Mesenteric fat pad (tissue), 1 donor: Measurements from ENCODE around the gene CTSL. TPM values are rescaled to one million over a fixed set of nuclear protein-coding genes. Genes with fewer than 3 reads are reported as not detected.

Source experiments
- DNase-seq: peaks from one replicate; pipeline ENCODE4 v3.0.0-alpha.2; 2020; ENCODE audit warnings: low spot score
- long read RNA-seq: library from polyadenylated mRNA; unstranded; transcript quantifications from one replicate; pipeline ENCODE4 v2.0.0, GENCODE V29; 2020
- total RNA-seq: library from RNA; stranded (reverse); fragmentation: NEBNext Ultra II Directional; extraction: Animal tissue kit (Norgen Biotek cat#: 25700); gene quantifications from one replicate; pipeline ENCODE4 v1.2.1, GENCODE V29; 2021
- donor health status: DM: yes; HTN: yes; CAD: no.

Gene CTSL
- total RNA-seq = 729 TPM
- long read RNA-seq, transcript CTSL-203 (8 exons, 2,177 nt) = minor isoform, 383 of 1,262 reads
- long read RNA-seq, transcript CTSL-201 (8 exons, 1,436 nt) = major isoform, 634 of 1,262 reads
- long read RNA-seq, partial matches to known transcripts = 25 of 1,262 reads
- long read RNA-seq, other reads (novel, unspliced or antisense) = 220 of 1,262 reads

DNA sequence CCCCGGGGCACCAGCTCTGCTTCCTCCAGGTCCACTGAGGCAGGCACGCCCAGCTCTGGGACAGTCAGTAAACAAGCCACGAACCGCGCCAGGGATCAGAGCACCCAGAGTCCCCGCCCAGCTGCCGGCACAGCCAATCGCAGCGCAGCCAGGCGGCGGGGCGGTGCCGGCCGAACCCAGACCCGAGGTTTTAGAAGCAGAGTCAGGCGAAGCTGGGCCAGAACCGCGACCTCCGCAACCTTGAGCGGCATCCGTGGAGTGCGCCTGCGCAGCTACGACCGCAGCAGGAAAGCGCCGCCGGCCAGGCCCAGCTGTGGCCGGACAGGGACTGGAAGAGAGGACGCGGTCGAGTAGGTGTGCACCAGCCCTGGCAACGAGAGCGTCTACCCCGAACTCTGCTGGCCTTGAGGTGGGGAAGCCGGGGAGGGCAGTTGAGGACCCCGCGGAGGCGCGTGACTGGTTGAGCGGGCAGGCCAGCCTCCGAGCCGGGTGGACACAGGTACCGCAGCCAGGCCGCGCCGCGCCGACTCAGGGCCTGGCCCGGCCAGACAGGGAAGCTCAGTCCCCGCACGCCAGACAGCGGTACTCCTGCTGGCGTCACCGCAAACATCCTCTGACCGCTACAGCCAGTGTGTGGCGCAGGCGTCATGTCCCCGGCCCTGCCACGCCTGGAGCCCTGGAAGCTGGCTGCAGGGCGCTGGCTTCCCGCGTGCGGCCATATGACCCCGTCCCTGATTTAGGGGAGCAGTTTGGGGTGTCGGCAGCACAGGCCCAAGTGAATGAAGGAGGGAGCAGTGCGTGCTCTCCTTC, at the start of gene CTSL:
Gene CTSL, plus strand, starts transcription at position 220 of the 810 bp plus-strand sequence. CDS start 1,485 bp downstream, outside the sequence.
- DNase-seq = peak; percentile 96

DNA sequence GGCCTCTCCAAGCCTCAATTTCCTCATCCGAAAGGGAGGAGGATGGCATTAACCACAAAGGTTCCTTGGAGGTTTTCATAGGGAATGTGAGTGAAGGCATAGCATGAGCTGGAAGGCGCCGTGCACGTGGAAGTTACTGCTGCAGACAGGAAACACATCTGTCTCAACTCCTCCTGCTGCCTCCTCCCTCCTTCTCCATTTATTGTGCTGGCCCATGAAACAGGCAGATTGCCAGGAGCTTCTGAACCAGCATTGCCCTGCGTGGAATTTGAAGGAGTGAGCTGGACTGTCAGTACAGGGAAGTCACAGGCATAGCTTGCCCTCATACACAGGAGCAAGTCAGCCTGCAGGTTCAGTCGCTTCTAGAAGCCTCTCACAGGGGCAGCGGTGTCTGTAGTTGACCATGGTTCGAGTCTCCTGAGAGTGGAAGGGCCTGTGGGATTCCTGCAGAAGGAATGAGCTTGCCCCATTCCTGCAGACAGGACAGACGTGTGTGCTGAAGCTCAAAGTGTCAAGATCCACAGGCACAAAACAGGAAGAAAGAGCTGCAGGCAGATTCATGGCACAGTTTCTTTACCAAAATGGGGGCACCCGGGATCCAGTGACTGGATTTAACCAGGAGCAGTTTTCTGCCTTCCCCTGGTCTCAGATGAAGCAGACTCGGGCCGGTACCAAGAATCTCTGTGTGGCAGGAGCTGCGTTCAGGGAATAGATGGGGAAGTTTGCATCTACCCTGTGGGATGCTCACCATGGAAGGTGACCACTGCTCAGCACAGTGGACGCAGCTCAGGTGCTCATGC, 48.7 kb upstream of the CTSL start:
- peak; percentile 82 for DNase-seq

DNA sequence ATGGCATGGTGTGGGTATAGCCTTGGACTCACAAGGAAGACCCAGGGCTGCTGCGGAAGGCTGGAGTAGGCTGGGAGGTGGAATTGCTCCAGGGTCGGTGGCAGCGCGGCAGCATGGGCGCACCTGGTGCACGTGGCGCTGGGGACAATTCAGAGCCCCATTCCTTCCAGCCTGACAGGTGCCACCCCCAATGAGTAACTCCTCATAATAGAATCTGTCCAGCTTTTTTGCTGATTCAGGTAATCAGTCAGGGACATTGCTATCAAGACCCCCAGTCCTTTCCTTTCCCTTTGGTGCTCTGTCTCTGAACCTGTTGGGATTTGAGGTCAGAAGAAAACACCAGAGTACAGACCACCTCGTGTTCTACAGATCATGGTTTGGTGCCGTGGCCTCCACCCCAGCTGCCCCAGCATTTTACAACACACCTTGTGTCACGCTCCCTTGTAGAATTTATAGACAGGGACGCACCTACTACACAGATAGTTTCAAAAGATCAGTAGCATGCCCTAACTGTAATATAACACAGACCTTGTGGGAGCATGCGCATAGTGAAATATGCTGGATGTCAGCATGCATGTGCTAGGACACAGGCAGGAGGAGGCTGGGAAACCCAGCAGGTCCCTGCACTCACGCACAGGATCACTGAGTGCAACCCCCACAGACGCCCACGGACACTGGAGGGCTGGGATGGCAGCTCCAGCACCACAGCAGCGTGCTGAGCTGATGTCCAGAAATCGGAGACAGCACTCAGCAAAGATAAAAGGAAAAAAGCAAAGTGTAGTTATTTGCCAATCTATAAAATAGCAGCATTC, 47.9 kb upstream of the CTSL start:
- peak; percentile 87 for DNase-seq

DNA sequence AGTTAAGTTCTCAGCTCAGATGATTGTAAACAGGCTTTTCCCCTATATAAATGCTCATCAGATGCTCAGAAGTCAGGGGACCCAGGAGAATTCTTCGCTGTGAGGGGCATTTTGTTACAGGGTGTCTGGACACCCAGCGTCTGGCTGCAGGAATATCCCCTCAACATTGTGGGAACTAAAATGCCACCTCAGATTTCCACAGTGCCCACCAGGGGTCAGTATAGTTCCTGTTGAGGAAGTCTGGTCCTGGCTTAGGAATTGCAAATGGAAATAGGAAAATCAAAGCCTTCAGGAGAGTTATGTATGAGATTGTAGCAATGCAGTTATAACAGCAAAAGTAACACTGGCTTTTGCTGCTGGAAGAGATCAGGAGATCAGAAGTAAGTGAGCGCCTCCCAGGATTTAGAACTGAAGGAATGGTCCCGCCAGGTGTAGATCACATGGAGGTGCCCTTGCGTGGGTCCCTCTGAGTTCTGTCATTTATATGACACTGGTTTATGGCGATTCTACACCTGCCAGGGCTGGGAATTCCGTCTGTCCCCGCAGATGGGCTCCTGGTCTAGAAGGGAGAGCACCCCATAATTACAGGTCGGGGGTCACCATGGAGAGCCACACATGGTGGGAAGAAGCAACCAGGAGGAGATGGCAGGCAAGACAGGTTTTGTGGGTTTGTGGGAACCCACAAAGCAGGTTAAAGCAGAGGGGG, 47.1 kb upstream of the CTSL start:
- DNase-seq = peak; percentile 28

DNA sequence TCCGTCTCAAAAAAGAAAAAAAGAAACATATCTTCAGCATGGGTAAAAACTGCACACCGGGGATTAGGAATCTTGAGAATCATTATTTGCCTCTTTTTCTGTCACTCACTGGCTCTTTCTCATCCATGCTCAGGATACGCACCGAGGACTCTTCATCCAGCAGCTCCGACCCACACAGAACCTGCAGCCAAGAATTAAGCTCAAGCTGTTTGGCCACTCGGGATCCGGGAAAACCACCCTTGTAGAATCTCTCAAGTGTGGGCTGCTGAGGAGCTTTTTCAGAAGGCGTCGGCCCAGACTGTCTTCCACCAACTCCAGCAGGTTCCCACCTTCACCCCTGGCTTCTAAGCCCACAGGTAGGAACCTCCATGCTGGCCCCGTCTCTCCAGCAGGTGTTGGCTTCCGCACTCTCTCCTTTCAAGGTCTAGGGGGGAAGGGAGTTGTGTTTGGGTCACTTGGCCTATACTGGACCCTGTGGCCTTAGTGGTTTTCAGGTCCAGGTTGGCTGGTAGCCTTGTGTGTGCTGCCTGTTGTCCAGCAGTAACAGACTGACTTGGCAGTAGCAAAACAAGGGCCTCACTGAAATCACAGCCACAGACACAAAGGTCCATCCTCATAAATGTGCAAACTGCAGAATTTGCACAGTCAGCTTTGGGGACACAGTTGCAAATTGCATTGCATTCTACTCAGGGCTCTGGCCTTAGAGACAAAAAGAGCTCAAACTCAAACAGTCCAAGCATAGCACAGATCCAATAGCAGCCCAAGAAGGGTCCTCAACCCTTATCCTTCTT, 44.5 kb upstream of the CTSL start:
- peak; percentile 86 for DNase-seq

DNA sequence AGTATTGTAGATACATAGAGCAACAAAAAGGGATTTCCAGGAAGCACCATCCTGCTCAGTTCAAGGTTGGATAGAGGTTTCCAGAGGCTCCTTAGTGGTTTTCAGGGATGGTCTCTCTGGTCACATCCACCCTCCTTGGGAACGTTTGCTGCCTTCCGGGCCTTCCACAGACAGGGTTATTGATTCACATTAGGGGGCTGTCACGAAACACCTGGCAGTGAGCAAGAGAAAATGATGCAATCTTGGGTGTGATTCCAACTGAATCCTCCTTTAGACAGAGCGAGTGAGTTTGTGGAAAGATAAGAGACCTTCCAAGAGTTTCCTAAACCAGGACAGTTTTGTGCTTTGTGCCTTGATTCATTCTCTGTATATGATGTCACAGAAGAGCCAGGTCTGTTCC, 43.8 kb upstream of the CTSL start:
- peak; percentile 22 for DNase-seq

DNA sequence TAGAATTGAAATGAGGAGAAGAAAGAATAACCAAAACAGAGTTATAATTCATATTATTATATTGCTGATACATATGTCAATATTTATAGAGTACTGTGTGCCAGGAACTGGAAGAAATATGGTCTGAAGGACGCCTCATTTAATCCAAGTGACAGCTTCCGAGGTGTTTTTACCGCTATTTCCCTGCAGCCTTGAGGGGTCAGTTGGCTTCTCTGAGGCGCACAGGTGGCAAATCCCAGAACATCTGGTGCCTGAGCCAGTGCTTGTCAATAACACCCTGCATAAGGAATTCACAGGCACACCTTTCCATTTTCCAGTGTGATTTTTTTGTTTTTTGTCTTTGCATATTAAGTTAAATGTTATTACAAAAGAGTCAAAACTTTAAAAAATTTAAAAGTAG, 43.3 kb upstream of the CTSL start:
- no peak for DNase-seq

DNA sequence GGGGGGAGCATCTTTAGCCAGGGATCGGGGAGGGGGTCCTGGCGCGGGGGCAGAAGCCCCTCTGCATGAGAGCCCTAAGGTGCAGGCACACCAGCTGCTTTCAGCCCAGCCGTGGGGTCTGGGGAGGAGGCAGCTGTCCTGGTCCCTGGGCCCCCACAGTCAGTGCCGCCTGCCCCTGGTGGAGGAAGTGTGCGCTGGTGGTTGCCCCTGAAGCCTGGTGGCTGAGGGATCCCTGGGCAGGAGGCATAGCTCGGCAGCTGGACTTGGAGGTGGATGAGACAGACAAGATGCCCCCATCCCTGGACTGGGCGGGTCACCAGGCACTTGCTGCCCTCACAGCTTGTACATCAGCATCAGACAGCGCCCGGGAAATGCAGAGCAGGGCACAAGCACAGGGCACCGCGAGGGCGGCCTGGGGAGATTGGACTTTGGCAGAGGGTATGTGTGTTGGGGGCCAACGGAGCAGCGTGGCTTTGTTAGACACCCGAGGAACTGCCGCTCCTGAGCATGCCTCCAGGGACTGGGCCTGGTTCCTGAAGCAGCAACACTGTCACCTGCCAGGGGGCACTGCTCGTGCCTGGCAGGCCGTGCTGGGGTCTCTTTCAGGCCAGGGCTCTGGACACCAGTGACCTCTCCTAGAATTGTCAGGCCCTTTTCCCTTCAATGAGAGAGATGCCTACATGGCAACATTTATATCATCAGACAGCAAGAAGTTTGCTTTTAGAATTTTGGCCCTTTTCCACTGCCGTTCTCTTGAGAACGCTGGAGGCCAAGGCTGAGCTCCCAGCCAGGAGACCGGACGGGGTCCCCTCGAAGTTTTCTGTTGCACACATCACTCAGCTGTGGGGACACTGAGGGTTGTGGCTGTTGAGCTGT, 41.9 kb upstream of the CTSL start:
- peak; percentile 85 for DNase-seq

DNA sequence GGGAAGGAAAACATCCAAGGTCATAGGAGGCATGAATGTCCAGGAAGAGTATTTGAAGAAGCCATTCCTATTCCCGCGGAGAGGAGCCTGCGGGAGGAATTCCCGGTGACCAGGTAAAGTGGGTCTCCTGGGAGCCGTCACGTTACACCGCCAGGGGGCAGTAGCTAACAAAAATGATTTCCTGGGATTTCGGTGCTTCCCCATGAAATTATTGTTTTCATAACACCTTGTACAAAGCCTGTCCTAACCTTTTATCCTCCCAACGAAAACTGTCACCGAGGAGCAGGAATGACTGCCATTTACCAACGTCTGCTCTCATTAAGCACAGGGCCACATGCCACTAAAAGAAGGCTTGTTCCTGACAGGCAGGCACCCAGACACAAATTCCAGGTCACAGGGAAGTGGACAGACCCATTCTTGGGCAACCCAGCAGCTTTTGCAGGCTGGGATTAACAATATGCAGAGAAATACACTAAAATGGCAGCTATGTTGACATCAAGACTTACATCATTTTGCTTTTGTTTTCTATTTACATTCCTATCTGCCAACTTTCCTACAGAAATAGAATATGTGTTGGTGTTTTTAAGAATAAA, 41.2 kb upstream of the CTSL start:
- peak; percentile 65 for DNase-seq

DNA sequence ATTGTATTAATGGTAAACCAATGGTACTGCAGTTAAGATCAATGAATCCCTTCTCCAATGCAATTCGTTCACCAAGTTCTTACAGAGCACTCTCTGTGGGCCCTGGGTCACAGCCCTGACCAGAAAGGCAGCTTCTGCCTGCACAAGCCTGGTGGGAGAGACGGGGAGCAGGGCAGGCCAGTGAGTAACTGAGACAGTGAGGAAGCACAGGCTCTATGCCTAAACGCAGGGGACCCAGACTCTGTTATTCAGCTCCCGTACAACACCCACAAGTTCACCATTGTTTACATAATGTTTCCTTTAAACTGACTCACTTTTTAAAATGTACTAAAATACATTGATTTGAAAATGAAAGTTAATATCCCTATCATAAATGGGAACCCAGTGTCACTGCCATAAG, 40.5 kb upstream of the CTSL start:
- peak; percentile 33 for DNase-seq

DNA sequence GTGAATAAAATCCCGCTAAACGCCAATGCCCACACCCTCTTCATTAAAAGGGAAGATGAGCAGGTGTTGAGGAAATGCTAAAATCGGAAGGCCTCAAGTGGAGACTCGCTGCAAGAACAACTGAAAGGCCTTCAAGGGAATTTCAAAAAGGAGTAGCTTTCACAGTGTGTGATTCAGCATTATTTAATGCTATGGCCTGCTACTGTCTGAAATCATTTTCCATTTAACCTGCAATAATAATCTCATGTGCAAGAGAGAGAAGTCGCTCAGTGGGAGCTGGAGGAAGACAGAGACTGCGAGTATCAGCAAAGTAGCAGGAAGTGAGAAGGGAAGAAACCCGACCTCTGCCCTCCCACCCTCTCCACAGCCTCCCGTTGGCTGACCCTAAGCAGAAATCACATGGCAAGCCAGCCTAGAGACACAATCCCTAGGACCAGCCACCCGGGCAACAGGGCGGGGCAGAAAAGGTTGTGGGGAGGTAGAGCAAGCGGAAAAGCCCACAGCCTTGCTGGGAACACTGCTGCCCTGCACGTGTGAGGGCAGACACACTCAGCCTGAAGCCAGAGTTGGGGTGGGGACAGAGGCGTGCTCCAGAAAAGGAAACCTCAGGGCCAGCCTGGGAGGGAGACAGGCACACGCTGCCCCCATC, 39.9 kb upstream of the CTSL start:
- DNase-seq = peak; percentile 89

DNA sequence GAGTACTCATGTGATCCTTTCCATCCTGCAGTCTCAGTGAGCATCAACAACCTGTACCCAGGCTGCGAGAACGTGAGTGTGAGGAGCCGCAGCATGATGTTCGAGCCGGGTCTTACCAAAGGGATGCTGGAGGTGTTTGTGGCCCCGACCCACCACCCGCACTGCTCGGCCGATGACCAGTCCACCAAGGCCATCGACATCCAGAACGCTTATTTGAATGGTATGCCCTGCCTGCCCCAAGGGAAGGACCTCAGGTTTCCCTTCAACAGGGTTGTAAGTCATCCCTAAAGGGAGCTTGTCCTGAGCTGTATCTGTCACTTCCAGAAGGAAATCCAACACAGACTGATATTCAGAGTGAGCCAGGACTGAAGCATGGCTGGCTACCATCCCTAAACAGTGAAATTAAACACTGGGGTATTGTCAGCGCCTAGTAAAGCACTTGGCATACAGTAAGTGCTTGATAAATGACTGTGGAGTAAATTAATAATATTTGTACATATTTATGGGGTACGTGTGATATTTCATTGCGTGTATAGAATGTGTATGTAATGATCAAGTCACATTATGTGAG, 39.3 kb upstream of the CTSL start:
- no peak for DNase-seq

DNA sequence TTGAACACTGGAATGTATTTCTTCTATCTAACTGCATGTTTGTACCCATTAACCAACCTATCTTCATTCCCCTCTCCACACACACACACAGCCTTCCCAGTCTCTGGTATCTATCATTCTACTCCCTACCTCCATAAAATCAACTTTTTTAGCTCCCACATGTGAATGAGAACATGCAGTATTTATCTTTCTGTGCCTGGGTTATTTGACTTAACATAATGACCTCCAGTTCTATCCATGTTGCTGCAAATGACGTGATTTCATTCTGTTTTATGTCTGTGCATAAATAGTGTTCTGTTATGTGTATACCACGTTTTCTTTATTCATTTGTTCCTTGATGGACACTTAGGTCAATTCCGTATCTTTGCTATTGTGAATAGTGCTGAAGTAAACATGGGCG, 38.7 kb upstream of the CTSL start:
- no peak for DNase-seq

DNA sequence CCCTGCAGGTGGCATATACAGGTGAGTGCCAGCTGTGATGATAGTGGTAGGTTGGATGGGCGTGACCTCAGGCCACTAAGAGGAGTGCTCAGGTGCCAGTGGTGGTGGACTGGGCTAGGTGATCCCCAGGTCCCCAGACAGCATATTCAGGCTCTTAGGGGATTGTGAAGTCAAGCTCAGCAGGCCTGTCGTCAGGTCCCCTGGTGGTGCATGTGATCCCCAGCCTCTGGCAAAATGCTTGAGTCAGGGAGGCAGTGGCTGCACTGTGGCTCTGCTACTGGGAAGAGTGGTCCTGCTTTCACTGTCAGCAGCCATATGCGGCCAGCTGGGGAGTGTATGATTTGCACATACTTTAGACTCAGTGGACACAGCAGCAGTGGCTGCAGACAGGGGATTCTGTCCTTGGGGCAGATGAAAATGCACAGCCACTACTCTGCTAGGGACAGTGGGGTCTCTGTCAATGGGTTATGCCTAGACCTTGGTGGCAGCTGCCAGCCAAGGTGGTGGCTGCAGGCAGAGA, 31.6 kb upstream of the CTSL start:
- peak; percentile 81 for DNase-seq

DNA sequence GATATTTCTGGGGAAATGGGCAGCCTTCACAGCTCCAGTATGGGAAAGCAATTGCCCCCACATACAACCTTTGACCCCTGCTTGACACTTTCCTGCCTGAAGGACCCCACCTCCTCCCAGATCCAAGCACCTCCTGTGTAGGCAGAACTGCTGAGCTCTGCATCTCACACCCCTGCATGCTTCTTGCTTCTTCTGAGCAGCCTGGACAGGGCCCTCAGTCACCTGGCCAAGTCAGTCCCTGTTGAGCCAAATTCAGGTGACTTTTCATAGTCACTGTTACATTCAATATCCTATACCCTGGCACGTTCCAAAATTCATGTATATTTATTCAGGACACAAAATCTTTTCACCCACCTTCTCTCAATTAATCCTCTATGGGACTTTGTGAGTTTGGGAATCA, 30.4 kb upstream of the CTSL start:
- peak; percentile 59 for DNase-seq

DNA sequence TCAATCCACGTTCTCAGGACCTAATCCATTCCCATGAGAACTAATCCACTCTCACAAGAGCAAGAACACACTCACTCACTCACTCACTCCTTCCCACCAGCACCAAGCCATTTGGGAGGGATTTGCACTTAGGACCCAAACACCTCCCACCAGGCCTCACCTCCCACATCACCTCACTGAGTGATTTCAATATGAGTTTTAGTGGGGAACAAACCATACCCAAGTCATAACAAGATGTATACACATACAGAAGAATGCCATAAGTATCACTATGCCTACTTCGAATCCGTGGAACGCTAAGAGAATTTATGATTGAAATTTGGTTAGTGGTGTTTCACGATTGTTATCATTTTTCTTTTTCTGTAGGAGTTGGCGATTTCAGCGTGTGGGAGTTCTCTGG, 29.3 kb upstream of the CTSL start:
- no peak for DNase-seq
